DND-41 (cell line): ENCODE measurements around the gene CDK16.

Source experiments
- ATAC-seq: fragments of 200-7000 bp; cut with Tn5 transposase; 3 replicates; pipeline ENCODE4 v1.9.1; 2021; ENCODE audit warnings: low read depth; ENCODE audit not compliant: insufficient read depth
- DNase-seq: peaks from one replicate; pipeline ENCODE4 v3.0.0-alpha.2; 2020
- H2AFZ ChIP-seq: 2 replicates; pipeline ENCODE4 v1.6.0; 2012; ENCODE audit warnings: low read depth, low read length
- H3K27ac ChIP-seq: 2 replicates; pipeline ENCODE4 v1.5.1; 2012; ENCODE audit warnings: low read length, inconsistent platforms
- H3K27me3 ChIP-seq: fragments of 200-600 bp; sonication (generic); 2 replicates; pipeline ENCODE4 v1.6.0; 2012; ENCODE audit warnings: low read length, mild to moderate bottlenecking, inconsistent platforms; ENCODE audit not compliant: insufficient read depth, poor library complexity
- H3K36me3 ChIP-seq: 2 replicates; pipeline ENCODE4 v1.5.1; 2012; ENCODE audit warnings: low read length, inconsistent platforms; ENCODE audit not compliant: insufficient read depth
- H3K4me1 ChIP-seq: 2 replicates; pipeline ENCODE4 v1.5.1; 2012; ENCODE audit warnings: mild to moderate bottlenecking, low read length; ENCODE audit not compliant: insufficient read depth
- H3K4me2 ChIP-seq: 2 replicates; pipeline ENCODE4 v1.6.0; 2012; ENCODE audit warnings: mild to moderate bottlenecking, moderate library complexity, low read length, inconsistent platforms; ENCODE audit not compliant: insufficient read depth
- H3K4me3 ChIP-seq, 2 experiments: fragments of 200-600 bp in 1 of 2; shearing (Covaris generic) in 1 of 2; 2 replicates each; pipeline ENCODE4 v1.5.1; 2012 to 2016; ENCODE audit warnings: inconsistent platforms in 2 of 2, low read length in 2 of 2, mild to moderate bottlenecking in 2 of 2, low read depth in 1 of 2, moderate library complexity in 1 of 2
- H3K79me2 ChIP-seq: 2 replicates; pipeline ENCODE4 v1.6.0; 2012; ENCODE audit warnings: low read length, inconsistent platforms; ENCODE audit not compliant: insufficient read depth
- H3K9ac ChIP-seq: 2 replicates; pipeline ENCODE4 v1.6.0; 2012; ENCODE audit warnings: low read depth, mild to moderate bottlenecking, inconsistent platforms, low read length, moderate library complexity
- H3K9me3 ChIP-seq: 2 replicates; pipeline ENCODE4 v1.5.1; 2012; ENCODE audit warnings: low read length, moderate library complexity, mild to moderate bottlenecking, inconsistent platforms; ENCODE audit not compliant: insufficient read depth, severe bottlenecking
- H4K20me1 ChIP-seq: 2 replicates; pipeline ENCODE4 v1.6.0; 2012; ENCODE audit warnings: low read length; ENCODE audit not compliant: insufficient read depth
- EZH2 ChIP-seq: IDR thresholded peaks from 3 replicates; pipeline ENCODE4 v1.6.1; 2012; ENCODE audit warnings: borderline replicate concordance, low read depth, mild to moderate bottlenecking, moderate library complexity, low read length, inconsistent platforms; ENCODE audit not compliant: severe bottlenecking
- TF ChIP-seq, protein P1 (sequence below): IDR thresholded peaks from 2 replicates; pipeline ENCODE4 v1.5.1; 2012; ENCODE audit warnings: borderline replicate concordance, low read length, moderate library complexity, mild to moderate bottlenecking; ENCODE audit not compliant: poor library complexity, severe bottlenecking; ENCODE audit errors: extremely low read depth

CDK16 gene

DNA sequence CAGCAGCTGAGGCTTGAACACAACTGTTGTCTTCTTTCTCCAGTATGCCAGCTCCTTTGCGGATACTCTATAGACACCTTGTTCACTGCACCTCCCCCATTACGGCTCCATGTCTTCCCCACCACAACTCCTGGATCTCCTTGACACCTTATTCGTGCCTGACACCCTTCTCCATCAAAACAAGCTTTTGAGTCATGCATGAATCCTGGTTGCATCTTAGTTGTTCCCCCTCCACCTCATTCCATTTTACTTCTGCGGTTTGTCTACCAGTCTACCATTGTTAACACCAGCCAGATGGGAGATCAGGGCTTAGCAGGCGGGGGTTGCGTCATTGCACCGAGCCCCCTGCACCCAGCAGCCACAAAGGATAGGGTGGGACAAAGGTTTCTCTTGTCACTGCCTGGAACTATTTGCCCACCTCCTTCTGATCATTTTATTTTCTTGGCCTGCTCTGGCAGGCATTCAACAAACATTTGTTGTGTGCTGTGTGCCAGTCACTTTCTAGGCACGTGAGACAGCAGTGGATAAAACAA is 2.0 kb upstream of the CDK16 start:
- TF ChIP-seq, protein P1, sequence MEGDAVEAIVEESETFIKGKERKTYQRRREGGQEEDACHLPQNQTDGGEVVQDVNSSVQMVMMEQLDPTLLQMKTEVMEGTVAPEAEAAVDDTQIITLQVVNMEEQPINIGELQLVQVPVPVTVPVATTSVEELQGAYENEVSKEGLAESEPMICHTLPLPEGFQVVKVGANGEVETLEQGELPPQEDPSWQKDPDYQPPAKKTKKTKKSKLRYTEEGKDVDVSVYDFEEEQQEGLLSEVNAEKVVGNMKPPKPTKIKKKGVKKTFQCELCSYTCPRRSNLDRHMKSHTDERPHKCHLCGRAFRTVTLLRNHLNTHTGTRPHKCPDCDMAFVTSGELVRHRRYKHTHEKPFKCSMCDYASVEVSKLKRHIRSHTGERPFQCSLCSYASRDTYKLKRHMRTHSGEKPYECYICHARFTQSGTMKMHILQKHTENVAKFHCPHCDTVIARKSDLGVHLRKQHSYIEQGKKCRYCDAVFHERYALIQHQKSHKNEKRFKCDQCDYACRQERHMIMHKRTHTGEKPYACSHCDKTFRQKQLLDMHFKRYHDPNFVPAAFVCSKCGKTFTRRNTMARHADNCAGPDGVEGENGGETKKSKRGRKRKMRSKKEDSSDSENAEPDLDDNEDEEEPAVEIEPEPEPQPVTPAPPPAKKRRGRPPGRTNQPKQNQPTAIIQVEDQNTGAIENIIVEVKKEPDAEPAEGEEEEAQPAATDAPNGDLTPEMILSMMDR, result no peak
- no peak for TF ChIP-seq EZH2
- Histone ChIP-seq H3K79me2 (peaks cover 33% of the 10 kb centered on the region), H3K27ac (peak overlapping the region; percentile 84), H3K9ac (peak overlapping the region; percentile 56), H3K36me3 (peaks cover 68% of the 10 kb centered on the region), H3K27me3 (no peaks in the 10 kb centered on the region), H4K20me1 (peaks cover 25% of the 10 kb centered on the region), H3K9me3 (no peaks in the 10 kb centered on the region), H3K4me1 (peaks cover 58% of the 10 kb centered on the region), H3K4me3 (peak overlapping the region in 1 of 2 experiments; percentile 56; a peak in 1 of 4 replicates), H2AFZ (no peak overlapping the region), H3K4me2 (peak overlapping the region; percentile 77)
- ATAC-seq (no peak), DNase-seq (no peak)

DNA sequence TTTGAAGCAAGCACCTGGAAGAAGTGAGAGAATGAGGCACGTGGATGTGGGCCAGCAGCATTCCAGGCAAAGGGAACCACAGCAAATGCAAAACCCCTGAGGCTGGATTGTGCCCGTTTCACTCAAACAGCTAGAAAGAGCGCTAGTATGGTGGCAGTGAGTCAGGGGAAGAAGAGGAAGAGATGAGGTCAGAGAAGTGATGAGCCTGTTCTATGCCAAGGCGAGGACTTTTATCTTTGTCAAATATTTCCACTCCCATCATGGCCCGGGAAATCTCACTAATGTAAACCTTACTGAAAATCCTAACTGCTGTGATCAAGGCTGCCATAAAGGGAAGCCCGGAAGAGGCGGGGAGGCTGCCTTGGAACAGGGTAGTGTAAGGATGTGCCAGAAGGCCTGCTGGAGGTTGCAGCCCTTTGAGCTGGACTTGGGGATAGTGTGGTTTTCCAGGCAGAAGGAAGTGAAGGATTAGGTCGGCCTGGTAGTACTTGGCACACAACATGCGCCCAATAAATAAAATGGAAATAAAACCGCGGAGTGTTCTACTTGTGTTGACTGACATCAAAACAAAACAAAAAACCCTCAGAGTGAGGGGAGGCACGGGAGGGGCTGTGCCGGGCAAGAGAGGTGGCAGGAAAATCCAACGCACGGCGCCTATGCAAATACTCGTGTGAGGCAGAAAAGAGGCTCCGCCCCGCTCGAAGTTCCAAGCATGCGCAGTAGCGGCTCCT is 1.2 kb upstream of the CDK16 start:
- DNase-seq (no peak), ATAC-seq (peak; percentile 1; the same call in 2 of the 3 replicates)
- no peaks in the 10 kb centered on the region for H3K9me3 ChIP-seq
- peak overlapping the region; percentile 84 for H3K27ac ChIP-seq
- H3K4me3 ChIP-seq, result peak overlapping the region in 1 of 2 experiments; percentile 56; a peak in 2 of 4 replicates
- H3K9ac ChIP-seq, result peak overlapping the region; percentile 56
- H3K27me3 ChIP-seq, result no peaks in the 10 kb centered on the region
- H2AFZ ChIP-seq, result peak overlapping the region; percentile 59
- peaks cover 60% of the 10 kb centered on the region for H3K4me1 ChIP-seq
- peaks cover 68% of the 10 kb centered on the region for H3K36me3 ChIP-seq
- TF ChIP-seq, protein P1, result no peak
- TF ChIP-seq EZH2, result no peak
- H3K79me2 ChIP-seq, result peaks cover 41% of the 10 kb centered on the region
- H3K4me2 ChIP-seq, result peak overlapping the region; percentile 77
- H4K20me1 ChIP-seq, result peaks cover 33% of the 10 kb centered on the region

- Histone ChIP-seq H3K4me1 (peaks cover 60% of the 10 kb centered on the region), H2AFZ (peak overlapping the region; percentile 94), H3K79me2 (peaks cover 46% of the 10 kb centered on the region), H4K20me1 (peaks cover 36% of the 10 kb centered on the region), H3K27me3 (no peaks in the 10 kb centered on the region), H3K36me3 (peaks cover 65% of the 10 kb centered on the region), H3K9ac (peak overlapping the region; percentile 100), H3K27ac (peak overlapping the region; percentile 99), H3K4me2 (peak overlapping the region; percentile 74), H3K9me3 (no peaks in the 10 kb centered on the region), H3K4me3 (peak overlapping the region; percentile 59 to 81; a peak in 3 of 4 replicates)
- peak; percentile 97 for DNase-seq
- ATAC-seq, result peak; percentile 87
- TF ChIP-seq EZH2, result no peak
- TF ChIP-seq, protein P1, result no peak
Observed at GRCh38 chrX:47217852-47218279, 615 bp upstream of the CDK16 start.
